K562 (cell line): ENCODE results near the gene CALCA. TPM values are rescaled to one million over a fixed set of nuclear protein-coding genes. Genes with fewer than 3 reads are reported as not detected.

Source experiments
- ATAC-seq: fragments of 200-7000 bp; cut with Tn5 transposase; 3 replicates; pipeline ENCODE4 v1.9.1; 2020; ENCODE audit warnings: moderate library complexity
- BruUV-seq: library from RNA; stranded (reverse); fragments of 400-500 nt; replicated peaks from 2 replicates; lab custom pipeline; 2021; lab: Mats Ljungman, UMichigan
- CTCF ChIA-PET: fragments of 300-600 bp; formaldehyde crosslinking; extraction: SDS; loops from one replicate; lab custom pipeline; 2021; ENCODE audit warnings: low intra/inter-chr PET ratio; lab: Yijun Ruan, JAX
- POLR2A ChIA-PET: fragments of 300-600, 350-650 bp; sonication (Branson Sonifier 250); formaldehyde crosslinking; extraction: SDS; loops from one replicate; lab custom pipeline; 2021; ENCODE audit warnings: antibody characterized with exemption, inconsistent platforms; lab: Yijun Ruan, JAX
- DNase-seq, 4 experiments: peaks; one replicate each; pipeline versions ENCODE4 v3.0.0 to v3.0.0-alpha.2; 2011 to 2018; ENCODE audit warnings: low spot score in 3 of 4, mixed read lengths in 3 of 4; ENCODE audit errors: extremely low read depth in 1 of 4
- FAIRE-seq: peaks from 2 replicates; lab custom pipeline; 2011; peaks lifted over from hg19 to GRCh38; lab: Jason Lieb, UNC
- H2AFZ ChIP-seq: 2 replicates; pipeline ENCODE4 v1.6.0; 2011; ENCODE audit warnings: low read depth, low read length, control low read depth, inconsistent platforms
- H3K27ac ChIP-seq: fragments of 200-600 bp; 3 replicates; pipeline ENCODE4 v1.8.0; 2011; ENCODE audit warnings: low read depth, mild to moderate bottlenecking, control low read depth, inconsistent platforms, low read length, moderate library complexity, mixed read lengths; ENCODE audit errors: extremely low read depth
- H3K27me3 ChIP-seq, 2 experiments: fragments of 300-600 bp in 1 of 2; 2 replicates in 1 of 2; 3 replicates in 1 of 2; pipeline versions ENCODE4 v1.6.0 to v1.8.0; 2011; ENCODE audit warnings: inconsistent platforms in 2 of 2, low read length in 2 of 2, mild to moderate bottlenecking in 1 of 2, mixed read lengths in 1 of 2, moderate library complexity in 1 of 2; ENCODE audit not compliant: control insufficient read depth in 2 of 2, insufficient read depth in 2 of 2
- H3K36me3 ChIP-seq: fragments of 300-600 bp; 3 replicates; pipeline ENCODE4 v1.8.0; 2011; ENCODE audit warnings: mild to moderate bottlenecking, low read length, inconsistent platforms; ENCODE audit not compliant: control insufficient read depth, insufficient read depth
- H3K4me1 ChIP-seq, 2 experiments: fragments of 200-600 bp in 1 of 2; replicated peaks in 1 of 2; 2 replicates in 1 of 2; 3 replicates in 1 of 2; pipeline versions ENCODE4 v1.5.1 to v1.8.0; 2011; ENCODE audit warnings: inconsistent platforms in 2 of 2, low read length in 2 of 2, mild to moderate bottlenecking in 1 of 2, mixed read lengths in 1 of 2, moderate library complexity in 1 of 2; ENCODE audit not compliant: control insufficient read depth in 2 of 2, insufficient read depth in 2 of 2
- H3K4me2 ChIP-seq: 2 replicates; pipeline ENCODE4 v1.6.1; 2011; ENCODE audit warnings: low read length, control low read depth, inconsistent platforms, mixed read lengths; ENCODE audit not compliant: insufficient read depth
- H3K4me3 ChIP-seq: fragments of 200-600 bp; sonication (generic), shearing (Covaris generic); 2 replicates; pipeline ENCODE4 v1.5.1; 2016; ENCODE audit warnings: control low read depth, inconsistent platforms
- H3K79me2 ChIP-seq: fragments of 200-600 bp; 3 replicates; pipeline ENCODE4 v1.8.0; 2011; ENCODE audit warnings: low read length, inconsistent platforms; ENCODE audit not compliant: control insufficient read depth, insufficient read depth
- H3K9ac ChIP-seq, 2 experiments: 2 replicates each; pipeline versions ENCODE4 v1.6.0 to v1.6.1; 2011; ENCODE audit warnings: low read depth in 2 of 2, low read length in 2 of 2, control low read depth in 1 of 2, inconsistent platforms in 1 of 2, mild to moderate bottlenecking in 1 of 2, mixed read lengths in 1 of 2; ENCODE audit not compliant: insufficient read depth in 1 of 2
- H3K9me1 ChIP-seq: one replicate; pipeline ENCODE4 v1.6.0; 2011; ENCODE audit warnings: inconsistent platforms, mild to moderate bottlenecking, low read length, moderate library complexity; ENCODE audit not compliant: control insufficient read depth, insufficient read depth
- H3K9me3 ChIP-seq: replicated peaks from 2 replicates; pipeline ENCODE4 v1.5.1; 2011; ENCODE audit warnings: low read depth, low read length, inconsistent platforms; ENCODE audit not compliant: control insufficient read depth, insufficient read depth
- H4K20me1 ChIP-seq: replicated peaks from 2 replicates; pipeline ENCODE4 v1.6.1; 2011; ENCODE audit warnings: low read length, inconsistent platforms, mixed read lengths; ENCODE audit not compliant: control insufficient read depth, insufficient read depth
- BDP1 ChIP-seq: IDR thresholded peaks from 3 replicates; pipeline ENCODE4 v1.6.1; 2011; ENCODE audit not compliant: insufficient read length, insufficient read depth
- BMI1 ChIP-seq: fragments of 150-350 bp; IDR thresholded peaks from 2 replicates; pipeline ENCODE4 v1.6.1; 2014; ENCODE audit warnings: low read length
- HNRNPL ChIP-seq: fragments of 200-400 bp; formaldehyde crosslinking; IDR thresholded peaks from 2 replicates; pipeline ENCODE4 v1.6.1; 2017; ENCODE audit warnings: low read depth, mild to moderate bottlenecking, low read length
- KAT8 ChIP-seq: fragments of 450-650 bp; IDR thresholded peaks from 2 replicates; pipeline ENCODE4 v1.6.1; 2016; ENCODE audit warnings: low read depth, mild to moderate bottlenecking
- MEIS2 ChIP-seq: fragments of 450-650 bp; IDR thresholded peaks from 2 replicates; pipeline ENCODE4 v1.6.1; 2014; ENCODE audit warnings: mild to moderate bottlenecking; ENCODE audit not compliant: partially characterized antibody
- POLR2G ChIP-seq: fragments of 200-400 bp; formaldehyde crosslinking; IDR thresholded peaks from 2 replicates; pipeline ENCODE4 v1.6.1; 2017; ENCODE audit warnings: low read depth, mild to moderate bottlenecking, antibody characterized with exemption, low read length, moderate library complexity
- POLR3A ChIP-seq: IDR thresholded peaks from 2 replicates; pipeline ENCODE4 v1.6.1; 2011; ENCODE audit warnings: borderline replicate concordance, mild to moderate bottlenecking, moderate library complexity; ENCODE audit not compliant: insufficient read length, insufficient read depth; ENCODE audit errors: extremely low read depth
- PRDM10 ChIP-seq: fragments of 450-650 bp; IDR thresholded peaks from 2 replicates; pipeline ENCODE4 v1.6.1; 2018; ENCODE audit not compliant: partially characterized antibody
- RAD21 ChIP-seq, 2 experiments: fragments of 250-450 bp in 1 of 2; fragments of 450-650 bp in 1 of 2; sonication (Bioruptor Pico) in 1 of 2; formaldehyde crosslinking in 1 of 2; IDR thresholded peaks in 1 of 2; conservative IDR thresholded peaks in 1 of 2; 2 replicates each; pipeline versions ENCODE4 v1.4.0 to v1.8.0; 2020 to 2022; ENCODE audit warnings: mild to moderate bottlenecking in 2 of 2, moderate library complexity in 1 of 2
- RNF2 ChIP-seq: sonication (generic); IDR thresholded peaks from 2 replicates; pipeline ENCODE4 v1.6.1; 2016
- SAP30 ChIP-seq: fragments of 200-600 bp; sonication (generic); IDR thresholded peaks from 2 replicates; pipeline ENCODE4 v1.6.1; 2012; ENCODE audit warnings: borderline replicate concordance, low read depth, mild to moderate bottlenecking, moderate library complexity, low read length, control low read depth, inconsistent platforms; ENCODE audit not compliant: insufficient read depth, poor library complexity, severe bottlenecking
- SMAD4 ChIP-seq: fragments of 250-450 bp; sonication (Bioruptor Pico); conservative IDR thresholded peaks from 2 replicates; pipeline ENCODE4 v1.8.0; 2021; ENCODE audit warnings: inconsistent platforms, mild to moderate bottlenecking, moderate library complexity
- WGBS: fragments of 100-300 bp; shearing (Covaris generic); methylation state at CpG from one replicate; pipeline ENCODE4 v1.1.6; 2016; ENCODE audit warnings: low coverage, mixed read lengths; ENCODE audit not compliant: insufficient coverage; ENCODE audit errors: missing lambda C conversion rate; 5-methylcytosine and 5-hydroxymethylcytosine counted together
- in situ Hi-C: fragments of 300-500 bp; cut with MboI; formaldehyde crosslinking; loops from 4 replicates; pipeline ENCODE4 v1.15.0; 2018; ENCODE audit warnings: inconsistent platforms, mixed read lengths
- intact Hi-C: fragments of 100-400 bp; cut with micrococcal nuclease; formaldehyde crosslinking; loops from 2 replicates; pipeline ENCODE4 v1.14.2; 2022
- polyA plus RNA-seq, 8 experiments: library from polyadenylated mRNA; depleted of rRNA in 4 of 8; stranded (reverse) in 5 of 8; unstranded in 3 of 8; fragments of >200 nt; fragmentation: Nextera tagmentation in 2 of 8; fragmentation: Illumina TruSeq in 1 of 8; extraction: Ambion mirVana in 2 of 8; extraction: Trizol in 1 of 8; gene quantifications; 2 replicates each; pipeline versions ENCODE4 v1.2.1 to v1.2.3, GENCODE V29; 2011 to 2014; ENCODE audit warnings: inconsistent platforms in 1 of 8, missing spikeins in 1 of 8
- total RNA-seq, 7 experiments: library from RNA; depleted of rRNA in 6 of 7; stranded (reverse); fragments of >200 nt in 6 of 7; fragmentation: Illumina TruSeq in 2 of 7; extraction: Trizol in 2 of 7; gene quantifications; 2 replicates each; pipeline versions ENCODE4 v1.2.1 to v1.2.3, GENCODE V29; 2011 to 2021; ENCODE audit warnings: low replicate concordance in 1 of 7
- TF ChIP-seq, protein P1 (sequence below), 2 experiments: IDR thresholded peaks in 1 of 2; conservative IDR thresholded peaks in 1 of 2; 2 replicates each; pipeline ENCODE4 v1.6.1; 2016; ENCODE audit warnings: low read depth in 2 of 2, mild to moderate bottlenecking in 1 of 2, missing compliant biosample characterization in 1 of 2, missing genetic modification characterization in 1 of 2, moderate library complexity in 1 of 2

Gene CALCA
- total and polyA plus RNA-seq, 9 of the 15 experiments (the other 6 are each of a cell fraction or from before 2014, with no cell fraction given), result 0.07 TPM; not detected in 8

DNA sequence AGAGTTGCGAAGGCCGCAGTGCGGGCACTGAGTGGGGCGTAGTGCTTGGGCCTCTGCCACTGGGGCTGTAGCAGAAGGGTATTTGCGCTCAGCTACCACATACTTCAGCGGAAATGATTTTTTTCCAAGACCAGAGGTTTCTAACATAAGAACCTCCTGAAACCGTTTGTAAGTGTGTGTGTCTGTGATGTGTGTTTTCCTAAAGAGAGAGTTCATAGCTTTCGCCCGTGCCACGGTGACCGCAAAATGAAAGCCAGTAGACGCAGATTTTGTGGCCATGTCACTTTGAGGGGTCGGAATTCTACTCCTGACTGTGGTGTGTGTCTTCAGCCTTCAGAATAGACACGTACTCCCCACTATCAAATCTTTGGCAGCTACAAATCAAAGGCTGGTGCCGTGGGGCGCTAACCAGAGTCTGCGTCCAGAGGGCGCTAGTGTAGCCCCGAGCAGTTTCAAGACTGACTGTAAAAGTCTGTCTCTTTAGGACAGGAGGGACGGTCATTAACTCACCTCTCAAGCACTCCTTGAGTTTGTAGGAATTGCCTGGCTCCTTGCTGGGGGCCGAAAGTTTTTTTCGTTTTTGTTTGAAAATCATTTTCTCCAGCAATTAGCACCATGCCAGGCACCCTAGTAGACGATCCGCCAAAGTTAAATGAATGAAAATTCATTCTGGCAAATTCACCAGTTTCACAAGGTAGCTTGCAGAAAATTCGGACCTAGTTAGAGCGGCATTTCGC lies 2.5 kb upstream of the CALCA start:
- H3K79me2 ChIP-seq, result no peaks in the 10 kb centered on the region
- no TSS peak for BruUV-seq
- H3K4me2 ChIP-seq, result no peak overlapping the region
- no peaks in the 10 kb centered on the region for H3K36me3 ChIP-seq
- ChIA-PET POLR2A (interaction anchor here (0.7 to 1.1 kb wide), 4 partner anchors 9 to 143 kb away, joined by 3 read pairs; no protein-coding TSS in a partner anchor), CTCF (interaction anchor here (0.7 kb wide), 1 partner anchor 407 kb away, joined by 3 read pairs; no protein-coding TSS in a partner anchor)
- in situ Hi-C loops (no loop called here), intact Hi-C loops (loop anchor here (1.0 to 2.0 kb wide), 2 partner anchors 100 to 234 kb away; no protein-coding TSS in a partner anchor)
- peaks cover 3 to 18% of the 10 kb centered on the region in 2 experiments; a peak in 3 of 5 replicates for H3K4me1 ChIP-seq
- H2AFZ ChIP-seq, result no peak overlapping the region
- 13% methylated on average over 27 of the region's 27 CpGs for WGBS
- H3K9ac ChIP-seq, result no peak overlapping the region
- H3K4me3 ChIP-seq, result no peak overlapping the region
- no peaks in the 10 kb centered on the region for H4K20me1 ChIP-seq
- no peaks in the 10 kb centered on the region for H3K9me3 ChIP-seq
- H3K27me3 ChIP-seq, result peaks cover 25 to 39% of the 10 kb centered on the region in 2 experiments; a peak in 4 of 5 replicates
- no peaks in the 10 kb centered on the region for H3K9me1 ChIP-seq
- ATAC-seq (peak; percentile 91), FAIRE-seq (peak; percentile 79), DNase-seq (peak; percentile 41 to 66 (median 48))
- H3K27ac ChIP-seq, result no peak overlapping the region
- TF ChIP-seq BDP1 (no peak), HNRNPL (no peak), PRDM10 (no peak), KAT8 (no peak), POLR3A (no peak), RAD21 (CRISPR knock-in tag; conservative IDR thresholded peaks at IDR 0.05 in 1 of 2, IDR thresholded peaks at IDR 0.05 in 1 of 2) (peak; percentile 19 to 56; a peak in 2 of 4 replicates), SMAD4 (0 out of 2 replicates have a peak, but pooled peaks have one; percentile 24), RNF2 (0 out of 2 replicates have a peak, but pooled peaks have one; percentile 1), BMI1 (0 out of 2 replicates have a peak, but pooled peaks have one; percentile 12), POLR2G (no peak), SAP30 (no peak), MEIS2 (peak; percentile 69)
- TF ChIP-seq, protein P1, sequence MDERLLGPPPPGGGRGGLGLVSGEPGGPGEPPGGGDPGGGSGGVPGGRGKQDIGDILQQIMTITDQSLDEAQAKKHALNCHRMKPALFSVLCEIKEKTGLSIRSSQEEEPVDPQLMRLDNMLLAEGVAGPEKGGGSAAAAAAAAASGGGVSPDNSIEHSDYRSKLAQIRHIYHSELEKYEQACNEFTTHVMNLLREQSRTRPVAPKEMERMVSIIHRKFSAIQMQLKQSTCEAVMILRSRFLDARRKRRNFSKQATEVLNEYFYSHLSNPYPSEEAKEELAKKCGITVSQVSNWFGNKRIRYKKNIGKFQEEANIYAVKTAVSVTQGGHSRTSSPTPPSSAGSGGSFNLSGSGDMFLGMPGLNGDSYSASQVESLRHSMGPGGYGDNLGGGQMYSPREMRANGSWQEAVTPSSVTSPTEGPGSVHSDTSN (CRISPR knock-in tag; IDR thresholded peaks at IDR 0.05; ENCODE audit: low read depth), result no peak
- TF ChIP-seq, protein P1 (tag; conservative IDR thresholded peaks at IDR 0.05; ENCODE audit: low read depth), result 0 out of 2 replicates have a peak, but pooled peaks have one; percentile 45
